Left hindlimb (tissue), 1 donor: ENCODE measurements around the gene SEMA3F.

Experiments used
- DNase-seq: peaks from one replicate; pipeline ENCODE4 v3.0.0-alpha.2; 2018

SEMA3F gene

DNA sequence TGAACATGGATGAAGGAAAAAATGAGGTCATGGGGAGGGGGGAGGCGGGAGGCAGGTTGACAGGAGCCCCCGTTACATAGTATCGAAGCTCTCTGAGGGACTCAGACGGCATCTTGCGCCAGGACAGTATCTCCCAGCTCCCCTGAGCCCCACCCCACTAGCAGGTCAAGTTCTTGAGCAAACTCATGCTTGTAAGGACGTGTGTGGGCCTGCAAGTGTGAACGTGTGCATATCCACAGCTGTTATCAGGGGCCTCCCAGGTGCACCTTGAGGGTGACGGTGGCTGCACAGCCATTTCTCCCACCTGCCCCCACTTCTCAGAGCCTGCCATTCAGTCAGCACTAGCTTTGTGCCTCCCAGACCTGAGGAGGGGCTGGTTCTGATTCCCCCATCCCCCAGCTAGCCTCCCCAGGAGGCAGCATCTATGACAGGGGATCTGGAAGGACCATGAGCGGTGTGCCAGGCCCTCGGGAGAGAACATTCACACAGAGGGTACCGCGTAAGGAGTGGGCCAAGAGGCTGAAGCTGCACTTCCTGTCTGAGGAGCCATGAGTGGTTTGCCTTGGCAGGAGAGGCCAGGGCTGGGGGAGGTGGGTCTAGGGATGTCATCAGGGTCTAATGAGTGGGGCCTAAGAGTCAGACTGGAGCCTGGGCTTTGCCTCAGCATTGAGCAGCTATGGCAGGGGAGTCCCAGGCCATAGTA, 2.9 kb downstream of the SEMA3F start:
- DNase-seq = no peak

DNA sequence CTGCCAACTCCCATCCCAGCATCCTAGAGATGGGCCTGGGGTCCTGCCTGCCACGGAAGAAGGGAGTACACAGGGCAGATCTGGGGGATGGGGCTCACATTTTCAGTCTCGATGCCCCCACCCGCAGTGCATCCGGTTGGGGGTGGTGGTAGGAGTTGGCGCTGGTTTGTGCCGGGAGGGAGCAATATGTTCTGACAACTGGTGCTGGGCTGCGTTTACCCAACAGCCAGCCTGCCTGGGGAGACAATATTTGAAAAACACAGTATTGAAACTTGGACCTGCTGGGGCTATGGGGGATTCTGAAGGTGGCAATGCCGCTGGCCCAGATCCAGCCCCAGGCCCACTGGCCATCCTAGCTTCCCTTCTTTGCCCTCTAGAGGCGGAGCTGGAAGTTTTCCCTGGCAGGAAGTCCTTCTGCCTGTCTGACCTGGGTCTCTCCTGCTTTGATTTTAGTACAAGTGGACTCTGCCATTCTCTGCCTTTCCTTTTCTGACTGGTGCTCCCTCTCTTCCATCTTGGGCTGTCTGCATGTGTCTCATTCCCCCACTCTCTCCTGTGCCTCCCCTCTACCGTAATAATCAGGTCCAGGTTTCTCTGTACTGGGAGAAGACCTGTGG, 3.5 kb downstream of the SEMA3F start:
- no peak for DNase-seq

DNA sequence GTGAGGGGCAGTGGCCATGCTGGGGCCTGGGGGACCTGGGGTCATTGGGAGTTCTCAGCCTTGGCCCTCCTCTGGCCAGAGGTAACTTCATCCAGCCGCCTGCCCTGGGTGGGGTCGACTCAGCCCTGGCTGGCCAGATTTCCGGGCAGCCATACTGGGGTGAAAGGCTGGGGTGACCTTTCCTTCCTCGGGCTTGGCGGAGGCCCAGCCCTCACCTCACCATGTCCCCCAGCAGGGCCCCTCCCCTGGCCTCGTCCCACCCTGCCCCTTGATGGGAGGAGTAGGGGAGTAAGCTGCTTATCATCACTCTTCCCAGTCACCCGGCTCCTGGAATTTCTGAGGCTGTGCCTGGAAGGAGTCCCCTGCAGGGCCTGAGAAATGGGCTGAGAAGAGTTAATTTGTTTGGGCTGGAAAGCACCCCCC, 5.4 kb downstream of the SEMA3F start:
- no peak for DNase-seq

DNA sequence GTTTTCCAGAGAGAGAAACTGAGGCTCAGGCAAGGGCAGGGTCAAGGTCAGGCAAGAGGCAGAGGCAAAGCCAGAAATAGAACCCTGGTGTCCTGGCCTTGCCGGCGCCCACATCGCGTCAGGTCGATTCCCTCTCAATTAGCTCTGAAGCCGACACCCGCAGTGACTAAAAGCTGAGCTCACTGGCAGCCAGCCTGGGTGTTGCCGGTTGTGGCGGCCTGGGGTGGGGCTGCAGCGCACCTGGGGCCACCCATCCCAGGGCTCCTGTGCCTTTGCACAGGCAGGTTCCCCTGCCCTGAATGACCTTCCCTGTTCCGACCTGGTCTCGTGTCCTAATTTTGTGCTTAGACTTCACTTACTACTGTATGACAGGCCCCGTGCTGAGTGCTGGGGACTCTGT, 6.2 kb downstream of the SEMA3F start:
- DNase-seq = no peak

DNA sequence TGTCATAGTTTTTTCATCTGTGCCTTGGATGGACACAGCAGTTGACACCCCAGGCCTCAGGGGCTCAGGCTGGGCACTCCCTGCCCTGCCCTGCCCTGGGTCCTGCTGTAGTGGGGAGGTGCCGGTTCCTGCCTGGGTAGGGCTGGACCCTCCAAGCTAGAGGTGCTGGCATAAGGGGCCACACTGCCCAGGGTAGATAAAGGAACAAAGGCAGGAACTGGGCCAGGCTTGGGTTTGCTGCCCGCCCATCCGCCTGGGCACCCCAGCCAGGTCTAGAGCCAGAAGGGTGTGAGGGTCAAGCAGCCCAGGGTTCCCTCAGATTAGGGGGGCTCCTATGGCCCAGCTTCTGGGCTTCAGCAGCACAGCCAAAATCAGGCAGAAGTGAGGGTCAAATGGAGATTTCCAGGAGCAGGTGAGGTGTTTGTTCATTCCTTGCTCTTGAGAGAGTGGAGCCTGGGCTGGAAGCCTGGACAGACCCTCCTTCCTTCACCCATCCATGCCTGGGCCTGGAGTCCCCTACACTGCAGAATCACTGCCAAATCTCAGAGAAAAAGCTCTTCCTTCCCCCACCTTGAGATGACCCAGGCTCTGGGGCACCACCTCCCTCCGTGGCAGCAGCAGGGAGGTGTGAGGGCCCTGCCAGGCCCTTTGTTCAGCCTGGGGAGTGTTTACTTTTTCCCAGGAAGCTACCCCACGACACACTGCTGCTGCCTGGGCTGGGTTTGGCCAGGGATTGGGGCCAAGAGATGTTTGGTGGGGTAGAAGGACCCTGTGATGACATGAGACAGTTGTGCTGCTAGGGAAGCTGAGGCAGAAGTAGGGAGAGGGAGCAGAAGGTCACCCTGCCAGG, 7.1 kb downstream of the SEMA3F start:
- DNase-seq = no peak

DNA sequence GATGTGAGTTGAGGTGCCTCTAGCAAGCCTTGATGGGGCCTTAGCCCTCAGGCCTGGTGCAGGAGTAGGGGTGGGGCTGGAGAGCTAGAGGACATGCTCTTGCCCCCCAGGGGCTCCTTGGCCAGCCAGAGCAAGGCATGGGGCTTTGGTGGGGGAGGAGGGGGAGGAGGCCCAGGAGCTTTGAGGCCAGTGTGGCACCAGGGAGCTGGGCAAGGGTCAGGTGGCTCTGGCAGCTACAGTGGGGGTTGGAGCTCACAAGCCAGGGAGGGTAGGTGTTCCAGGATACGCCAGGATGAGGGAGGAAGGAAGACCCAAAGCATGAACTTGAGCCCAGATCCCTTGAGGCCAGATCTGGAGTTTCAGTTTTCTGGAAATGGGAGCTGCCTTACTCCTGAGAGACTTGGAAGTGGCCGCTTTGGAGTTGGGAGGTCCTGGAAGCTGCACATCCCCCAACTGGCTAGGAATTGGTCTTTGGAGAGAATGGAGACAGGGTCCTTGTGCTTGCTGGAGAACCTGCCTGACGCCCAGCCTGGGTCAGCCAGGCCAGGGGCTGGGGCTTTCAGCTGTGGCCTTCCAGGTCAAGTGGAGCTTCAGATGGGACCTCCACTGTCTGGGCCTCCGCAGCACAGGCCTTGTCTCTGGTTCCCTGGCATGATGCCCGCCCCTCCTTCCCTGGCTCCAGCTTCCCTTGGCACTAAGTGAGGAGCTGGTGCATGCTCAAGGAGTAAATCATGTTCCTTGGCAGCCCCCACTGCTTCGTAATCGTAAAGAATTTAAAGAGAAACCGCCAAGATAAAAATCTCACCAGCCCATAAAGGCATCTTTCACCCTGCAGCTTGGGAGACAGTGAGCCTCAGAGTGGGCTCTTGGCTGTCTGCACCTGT, 8.7 kb downstream of the SEMA3F start:
- DNase-seq = peak; percentile 91

DNA sequence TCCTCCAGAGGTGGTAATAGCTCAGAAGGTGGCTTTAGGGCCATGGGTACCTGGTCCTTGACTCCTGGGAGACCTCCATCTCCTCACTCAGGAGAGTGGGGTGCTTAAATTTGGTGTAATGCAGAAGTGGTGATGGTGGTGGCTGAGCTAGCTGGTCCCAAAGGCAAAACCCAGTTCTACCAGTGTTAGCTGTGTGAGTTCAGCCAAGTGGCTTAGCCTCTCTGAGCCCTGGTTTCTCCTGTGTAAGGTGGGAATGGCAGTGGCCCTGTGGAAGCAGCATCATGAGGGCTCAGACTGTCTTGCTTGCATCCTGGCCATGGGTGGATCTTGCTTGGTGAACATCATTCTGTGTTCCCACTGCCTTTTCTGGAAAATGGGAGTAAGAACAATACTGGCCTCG, 9.4 kb downstream of the SEMA3F start:
- DNase-seq = no peak

DNA sequence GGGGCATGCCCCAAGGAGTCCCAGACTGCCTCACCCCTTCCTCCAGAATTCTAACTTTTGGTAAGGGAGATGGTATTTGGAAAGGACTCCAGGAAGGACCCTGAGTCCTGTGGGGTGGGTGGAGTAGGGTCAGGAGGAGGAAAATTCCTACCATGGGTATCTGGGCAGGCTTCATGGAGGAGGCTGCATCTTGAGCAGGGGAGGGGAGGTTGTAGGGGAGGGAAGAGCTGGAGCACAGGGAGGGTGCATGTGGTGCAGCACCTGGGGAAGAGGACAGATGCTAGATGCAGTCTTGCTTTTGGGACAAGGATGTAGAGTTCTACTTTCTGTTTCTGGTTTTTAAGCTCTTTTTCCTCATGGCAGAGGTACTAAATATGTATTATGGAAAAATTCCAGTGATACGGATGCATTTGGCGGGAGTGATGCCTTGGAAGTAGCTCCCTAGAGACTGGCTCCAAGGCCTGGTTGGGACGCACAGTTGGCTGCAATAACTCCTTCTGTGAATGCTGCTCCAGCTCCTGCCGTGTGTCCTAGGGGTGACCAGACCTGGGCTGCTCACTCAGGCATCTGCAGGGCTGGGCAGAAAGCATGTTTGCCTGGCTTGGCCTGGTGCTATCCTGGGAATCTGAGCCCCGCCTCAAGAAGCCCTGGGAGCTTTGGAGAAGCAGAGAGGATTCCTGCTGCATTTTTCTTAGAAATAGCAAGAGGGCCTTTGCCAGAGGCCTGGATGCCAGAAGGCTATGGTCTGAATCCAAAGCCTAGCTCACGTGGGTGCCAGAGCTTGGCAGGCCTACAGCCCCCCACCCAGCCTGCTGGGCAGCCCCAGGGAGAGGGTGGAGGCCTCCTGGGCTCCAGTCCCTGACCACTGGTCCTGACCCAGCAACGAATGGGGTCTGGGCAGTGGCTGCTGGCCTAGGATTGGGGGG, 10.1 kb downstream of the SEMA3F start:
- peak; percentile 71 for DNase-seq

DNA sequence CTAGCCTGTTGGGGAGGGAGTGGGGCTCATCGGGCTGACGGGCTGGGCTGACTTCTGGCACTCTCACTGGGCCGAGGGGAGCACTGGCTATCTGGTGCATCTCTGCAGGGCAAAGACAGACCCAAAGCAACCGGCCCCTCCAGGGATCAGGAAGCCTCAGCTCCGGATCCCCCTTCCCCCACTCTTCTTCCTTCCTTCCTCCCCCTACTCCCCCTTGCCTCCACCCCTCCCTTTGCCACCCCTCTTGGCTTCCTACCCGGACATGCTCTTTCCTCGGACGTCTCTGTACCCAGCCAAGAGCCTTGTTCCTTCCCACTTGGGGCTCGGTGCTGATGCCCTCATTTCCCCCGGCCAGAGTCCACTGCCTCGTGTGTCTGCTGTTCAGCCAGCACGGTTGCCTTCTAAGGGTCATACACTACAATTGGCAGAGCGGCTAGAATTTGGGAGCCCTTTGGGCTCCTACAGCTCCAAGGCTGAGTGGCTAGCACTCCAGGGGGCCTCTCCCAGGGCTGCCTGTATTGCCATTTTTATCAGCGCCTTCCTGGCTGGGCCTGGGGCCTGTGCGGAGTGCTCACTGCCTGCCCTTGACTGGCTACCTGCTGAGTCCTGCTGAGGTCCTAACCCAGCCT, 10.9 kb downstream of the SEMA3F start:
- DNase-seq = peak; percentile 73

DNA sequence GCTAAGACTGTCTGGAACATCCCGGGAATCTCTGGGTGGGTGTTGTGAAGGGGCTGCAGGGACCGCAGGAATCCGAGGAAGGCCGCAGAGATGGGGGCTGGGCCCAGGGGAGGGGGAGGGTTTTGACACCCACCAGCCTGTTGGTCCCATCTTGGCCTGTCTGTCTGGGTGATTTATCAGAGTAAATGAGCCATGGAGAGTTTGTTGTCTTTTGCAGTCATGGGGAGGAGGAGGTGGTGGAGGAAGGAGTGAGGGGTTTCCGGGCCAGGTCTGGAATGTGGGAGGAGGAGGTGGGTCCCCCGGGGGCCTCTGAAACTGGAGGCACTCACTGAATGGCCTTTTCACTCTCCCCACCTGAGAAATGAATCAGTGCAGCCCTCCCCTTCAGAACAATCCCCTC, 11.5 kb downstream of the SEMA3F start:
- no peak for DNase-seq

DNA sequence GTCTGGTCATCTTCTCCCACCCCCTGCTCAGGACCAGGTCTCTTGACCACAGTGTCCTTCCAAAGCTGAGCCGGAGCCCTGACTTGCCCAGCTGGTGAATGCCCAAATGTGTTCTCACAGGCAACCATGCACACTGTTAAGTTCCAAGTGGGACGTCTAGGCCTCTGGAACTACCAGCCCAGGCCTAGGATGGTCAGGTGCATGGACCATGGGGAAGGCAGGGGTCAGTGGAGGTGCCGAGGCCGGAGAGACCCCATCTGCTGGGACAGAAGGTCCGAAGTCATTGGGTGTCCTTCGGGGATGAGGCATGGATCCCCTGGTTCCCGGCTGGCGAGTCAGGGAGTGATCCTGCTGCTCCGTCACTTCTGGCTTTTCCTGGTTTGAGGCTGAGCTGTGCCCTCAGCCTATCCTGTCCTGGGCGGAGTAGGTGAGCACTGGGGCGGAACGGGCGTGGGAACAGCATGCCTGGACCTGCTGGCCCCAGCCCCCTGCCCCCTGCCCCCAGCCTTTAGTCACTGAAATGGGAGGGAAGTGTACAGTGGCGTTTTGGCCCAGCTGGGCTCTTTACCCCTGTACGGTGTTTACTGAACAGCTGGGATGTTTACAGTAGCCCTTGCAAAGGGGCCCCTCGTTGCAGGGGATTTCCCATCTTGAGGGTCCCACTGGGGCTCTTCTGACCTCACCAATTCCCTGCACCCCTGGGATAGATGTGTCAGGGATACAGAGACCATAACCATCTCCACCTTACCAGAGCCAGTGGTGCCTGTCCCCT, 12.1 kb downstream of the SEMA3F start:
- no peak for DNase-seq

DNA sequence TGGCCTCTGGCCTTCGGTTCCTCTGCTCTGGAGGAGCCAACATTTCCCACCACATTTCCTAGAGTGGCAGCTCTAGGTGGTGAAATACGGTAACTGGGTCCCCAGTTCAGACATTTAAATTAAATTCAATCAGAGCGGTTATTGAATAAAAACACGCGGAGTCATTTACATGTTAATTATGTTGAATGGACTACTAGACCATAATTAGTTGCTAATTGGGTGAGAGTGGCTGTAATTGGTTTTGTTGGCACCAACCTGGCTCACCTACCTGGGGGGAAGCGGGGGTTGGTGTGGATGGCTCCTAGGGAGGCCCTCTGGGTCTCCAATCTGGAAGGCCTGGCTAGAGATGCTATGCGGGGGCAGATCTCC, 12.7 kb downstream of the SEMA3F start:
- DNase-seq = no peak

DNA sequence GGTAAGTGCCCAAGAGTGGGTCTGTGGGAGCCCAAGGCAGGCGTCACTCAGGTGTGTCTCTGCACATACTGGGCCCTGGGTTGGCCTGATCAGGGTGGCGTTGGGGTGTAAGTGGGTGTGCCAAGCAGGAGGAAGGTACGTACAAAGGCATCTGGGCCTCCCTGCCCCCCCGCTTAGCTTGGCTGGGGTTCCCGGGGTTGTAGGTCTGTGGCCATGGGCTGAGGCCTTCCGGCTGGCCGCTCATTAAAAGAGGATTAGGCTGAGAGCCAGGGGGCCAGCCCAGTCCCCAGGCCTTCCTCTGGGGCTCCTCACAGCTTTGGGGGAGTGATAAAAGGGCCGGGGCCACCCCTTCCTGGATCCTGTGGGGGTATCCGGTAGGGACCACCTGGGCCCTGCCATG, 13.3 kb downstream of the SEMA3F start:
- no peak for DNase-seq

DNA sequence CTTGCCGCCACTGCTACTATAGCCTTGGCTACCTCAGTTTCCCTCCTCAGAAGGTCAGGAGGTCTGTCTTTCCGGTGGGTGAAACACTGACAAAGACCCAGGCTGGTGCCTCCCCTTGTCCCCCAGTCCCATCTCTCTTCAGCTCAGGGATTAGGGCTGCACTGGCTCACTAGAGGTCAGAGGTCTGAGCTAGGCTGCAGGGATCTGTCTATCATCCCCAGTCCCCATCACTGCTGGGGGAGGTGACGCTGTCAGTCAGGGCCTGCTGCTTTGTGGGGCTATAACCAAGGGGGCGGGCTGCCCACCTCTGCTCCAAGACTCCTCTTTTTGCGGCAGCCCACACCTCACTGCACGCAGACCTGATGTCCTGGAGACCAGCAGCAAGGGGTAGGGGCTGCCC, 13.7 kb downstream of the SEMA3F start:
- DNase-seq = no peak

DNA sequence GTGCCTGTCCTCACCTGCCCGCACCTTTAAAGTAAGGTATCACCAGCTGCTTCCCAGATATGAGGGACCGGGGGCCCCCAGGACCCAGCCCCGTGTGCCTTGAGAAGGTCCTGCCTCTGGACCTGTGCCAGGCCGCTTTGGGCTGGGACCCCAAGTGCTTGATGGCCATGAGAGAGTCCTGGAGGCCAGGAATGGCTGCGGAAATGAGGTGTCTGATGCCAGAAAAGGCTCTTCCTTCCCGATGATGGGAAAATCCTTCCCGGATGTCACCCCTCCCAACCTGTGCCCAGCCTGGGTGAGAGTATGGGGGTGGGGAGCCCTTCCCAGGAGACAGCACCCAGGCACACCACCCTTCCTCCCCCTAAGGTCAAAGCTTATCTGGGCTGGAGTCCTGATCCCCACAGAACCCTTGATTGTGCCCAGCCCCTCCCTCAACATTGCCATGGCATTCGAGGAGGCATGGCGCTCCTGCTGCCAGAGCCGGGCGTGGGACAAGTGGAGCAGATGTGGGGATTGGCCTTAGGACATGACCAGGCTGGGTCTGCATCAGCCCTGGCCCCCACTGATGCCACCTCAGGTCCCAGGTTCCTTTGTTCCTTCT, 14.2 kb downstream of the SEMA3F start:
- no peak for DNase-seq

DNA sequence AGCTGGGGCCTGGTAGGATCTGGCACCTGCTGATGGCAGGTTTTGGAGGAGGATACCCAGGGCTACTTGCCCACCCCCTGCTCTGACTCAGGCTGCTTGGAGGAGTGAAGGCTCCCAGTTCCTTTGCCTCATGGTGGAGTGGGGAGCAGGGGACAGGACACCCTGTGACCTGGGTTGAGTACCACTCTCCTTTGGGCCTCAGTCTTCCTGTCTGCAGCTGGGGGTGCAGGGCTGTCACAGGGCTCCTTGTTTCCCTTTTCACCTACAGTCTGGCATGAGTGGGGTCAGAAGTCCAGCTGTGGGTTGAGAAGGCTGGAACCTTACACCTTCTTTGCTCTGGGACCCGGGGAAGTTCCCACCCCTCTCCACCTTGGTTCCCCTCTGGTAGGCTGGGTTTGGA, 14.7 kb downstream of the SEMA3F start:
- no peak for DNase-seq

DNA sequence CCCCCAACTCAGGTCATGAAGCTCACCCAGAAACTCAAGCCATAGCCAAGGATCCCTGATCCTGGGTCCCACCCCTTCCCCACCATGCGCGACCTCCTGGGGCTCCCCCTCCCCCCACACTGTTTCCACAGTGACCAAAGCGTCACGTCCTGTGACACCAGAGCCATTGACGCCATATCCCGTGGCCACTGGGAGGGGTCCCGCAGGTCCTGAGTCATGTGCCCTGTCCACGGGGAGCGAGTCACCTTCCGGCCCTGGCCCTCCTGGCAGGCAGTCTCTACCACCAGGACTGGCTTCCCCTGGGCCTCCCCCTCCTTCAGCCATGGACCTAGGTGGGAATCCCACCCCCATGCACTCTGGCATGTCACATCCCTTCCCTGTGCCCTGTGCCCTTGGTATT, 15.6 kb downstream of the SEMA3F start:
- DNase-seq = no peak

DNA sequence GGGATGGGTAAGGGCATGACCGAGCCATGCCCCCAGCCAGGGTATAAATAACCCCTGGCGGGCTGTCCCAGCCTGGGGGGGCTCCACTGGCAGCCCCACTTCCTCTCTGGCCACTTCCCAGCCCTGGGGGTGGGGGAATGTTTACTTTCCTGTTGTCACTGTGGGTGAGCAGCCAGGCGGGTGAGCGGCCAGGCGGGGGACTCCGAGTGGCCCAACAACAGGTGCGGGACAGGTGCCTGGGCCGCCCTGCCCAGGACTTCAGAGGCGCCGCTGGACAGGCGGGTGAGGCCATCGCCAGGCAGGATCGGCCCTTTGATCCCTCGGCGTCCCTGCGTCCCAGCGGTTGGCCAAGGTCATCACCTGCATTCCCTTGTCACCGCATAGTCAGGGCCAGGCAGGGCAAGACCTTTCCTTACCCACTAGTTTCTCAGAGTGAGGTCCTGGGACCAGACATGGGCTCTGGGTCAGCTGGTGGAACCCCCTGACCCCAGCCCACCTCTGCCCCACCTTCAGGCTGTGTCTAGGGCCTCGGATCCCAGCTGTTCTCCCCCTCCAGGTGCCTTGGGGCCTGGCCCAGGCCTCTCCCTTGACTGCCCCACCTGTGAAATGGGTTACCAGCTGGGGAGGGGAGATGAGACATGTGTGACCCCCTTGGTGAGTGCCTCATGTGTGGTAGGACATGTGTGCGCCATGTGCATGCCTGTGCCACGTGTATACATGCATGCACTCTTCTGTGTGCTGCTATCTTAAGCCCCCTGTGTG, 16.6 kb downstream of the SEMA3F start:
- DNase-seq = no peak

DNA sequence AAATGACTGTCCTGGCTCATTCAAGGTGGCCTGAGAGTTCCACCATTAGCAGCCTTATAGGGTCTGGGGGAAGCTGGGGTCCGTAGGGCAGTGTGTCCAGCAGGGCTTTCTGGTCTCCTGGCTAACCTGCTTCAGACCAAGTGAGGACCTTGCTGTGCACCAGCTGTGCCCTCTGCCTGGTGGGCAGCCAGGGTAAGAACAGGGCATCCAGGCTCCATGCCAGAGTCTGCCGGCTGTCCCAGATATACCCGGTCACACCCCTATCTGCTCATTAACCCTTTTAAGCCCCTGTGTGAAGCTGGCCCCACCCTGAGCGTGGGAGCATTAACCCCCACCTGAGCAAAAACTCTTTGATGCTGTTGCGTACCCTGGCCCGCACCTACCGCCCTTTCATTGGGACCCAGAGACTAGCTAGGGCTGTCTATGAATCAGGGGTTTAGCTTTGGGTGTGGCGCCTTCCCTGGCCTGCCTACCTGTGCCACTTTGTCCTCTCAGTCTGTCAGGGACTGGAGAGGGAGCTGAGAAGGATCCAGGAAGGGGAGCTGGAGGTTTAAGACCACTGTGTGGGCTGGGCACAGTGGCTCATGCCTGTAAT, 17.6 kb downstream of the SEMA3F start:
- no peak for DNase-seq
